ENCODE results near the gene NCL. TPM values are rescaled to one million over a fixed set of nuclear protein-coding genes. Genes with fewer than 3 reads are reported as not detected.

NCL gene
- polyA plus RNA-seq, 1 donor from 2014 or later = 101 TPM

DNA sequence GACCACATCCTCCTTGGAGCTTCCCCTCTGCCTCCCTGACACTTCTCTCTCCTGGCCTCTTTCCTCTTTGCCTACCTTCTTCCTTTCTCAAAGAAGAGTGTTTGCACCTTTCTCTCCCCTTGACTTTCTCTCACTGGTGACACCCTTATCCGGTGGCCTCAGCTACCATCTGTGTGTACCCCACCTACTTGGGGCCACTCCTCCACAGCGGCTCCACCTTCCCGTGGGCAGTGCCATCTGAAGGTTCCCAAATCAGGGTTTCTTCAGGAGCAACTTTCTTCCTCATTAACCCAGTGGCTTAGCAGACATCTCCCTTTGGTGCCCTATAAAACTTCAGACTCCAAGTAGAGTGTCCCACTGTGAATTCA, 5.3 kb upstream of the NCL start:
- no peak for TF ChIP-seq TAF1 (IDR thresholded peaks at IDR 0.05; ENCODE audit: low read depth)
- TF ChIP-seq MXI1 (conservative IDR thresholded peaks at IDR 0.05; ENCODE audit: poor library complexity, severe bottlenecking) = no peak
- TF ChIP-seq POLR2AphosphoS5 (IDR thresholded peaks at IDR 0.05) = no peak
- no peak for TF ChIP-seq EZH2 (IDR thresholded peaks at IDR 0.05; ENCODE audit: borderline replicate concordance, insufficient read depth, low read length, poor library complexity, severe bottlenecking)
- no peak for TF ChIP-seq EP300 (conservative IDR thresholded peaks at IDR 0.05; ENCODE audit: poor library complexity, severe bottlenecking)
- TF ChIP-seq, protein P1, sequence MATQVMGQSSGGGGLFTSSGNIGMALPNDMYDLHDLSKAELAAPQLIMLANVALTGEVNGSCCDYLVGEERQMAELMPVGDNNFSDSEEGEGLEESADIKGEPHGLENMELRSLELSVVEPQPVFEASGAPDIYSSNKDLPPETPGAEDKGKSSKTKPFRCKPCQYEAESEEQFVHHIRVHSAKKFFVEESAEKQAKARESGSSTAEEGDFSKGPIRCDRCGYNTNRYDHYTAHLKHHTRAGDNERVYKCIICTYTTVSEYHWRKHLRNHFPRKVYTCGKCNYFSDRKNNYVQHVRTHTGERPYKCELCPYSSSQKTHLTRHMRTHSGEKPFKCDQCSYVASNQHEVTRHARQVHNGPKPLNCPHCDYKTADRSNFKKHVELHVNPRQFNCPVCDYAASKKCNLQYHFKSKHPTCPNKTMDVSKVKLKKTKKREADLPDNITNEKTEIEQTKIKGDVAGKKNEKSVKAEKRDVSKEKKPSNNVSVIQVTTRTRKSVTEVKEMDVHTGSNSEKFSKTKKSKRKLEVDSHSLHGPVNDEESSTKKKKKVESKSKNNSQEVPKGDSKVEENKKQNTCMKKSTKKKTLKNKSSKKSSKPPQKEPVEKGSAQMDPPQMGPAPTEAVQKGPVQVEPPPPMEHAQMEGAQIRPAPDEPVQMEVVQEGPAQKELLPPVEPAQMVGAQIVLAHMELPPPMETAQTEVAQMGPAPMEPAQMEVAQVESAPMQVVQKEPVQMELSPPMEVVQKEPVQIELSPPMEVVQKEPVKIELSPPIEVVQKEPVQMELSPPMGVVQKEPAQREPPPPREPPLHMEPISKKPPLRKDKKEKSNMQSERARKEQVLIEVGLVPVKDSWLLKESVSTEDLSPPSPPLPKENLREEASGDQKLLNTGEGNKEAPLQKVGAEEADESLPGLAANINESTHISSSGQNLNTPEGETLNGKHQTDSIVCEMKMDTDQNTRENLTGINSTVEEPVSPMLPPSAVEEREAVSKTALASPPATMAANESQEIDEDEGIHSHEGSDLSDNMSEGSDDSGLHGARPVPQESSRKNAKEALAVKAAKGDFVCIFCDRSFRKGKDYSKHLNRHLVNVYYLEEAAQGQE (IDR thresholded peaks at IDR 0.05; ENCODE audit: borderline replicate concordance) = no peak
- no peak for TF ChIP-seq RAD21 (conservative IDR thresholded peaks at IDR 0.05)
- TF ChIP-seq, protein P2, sequence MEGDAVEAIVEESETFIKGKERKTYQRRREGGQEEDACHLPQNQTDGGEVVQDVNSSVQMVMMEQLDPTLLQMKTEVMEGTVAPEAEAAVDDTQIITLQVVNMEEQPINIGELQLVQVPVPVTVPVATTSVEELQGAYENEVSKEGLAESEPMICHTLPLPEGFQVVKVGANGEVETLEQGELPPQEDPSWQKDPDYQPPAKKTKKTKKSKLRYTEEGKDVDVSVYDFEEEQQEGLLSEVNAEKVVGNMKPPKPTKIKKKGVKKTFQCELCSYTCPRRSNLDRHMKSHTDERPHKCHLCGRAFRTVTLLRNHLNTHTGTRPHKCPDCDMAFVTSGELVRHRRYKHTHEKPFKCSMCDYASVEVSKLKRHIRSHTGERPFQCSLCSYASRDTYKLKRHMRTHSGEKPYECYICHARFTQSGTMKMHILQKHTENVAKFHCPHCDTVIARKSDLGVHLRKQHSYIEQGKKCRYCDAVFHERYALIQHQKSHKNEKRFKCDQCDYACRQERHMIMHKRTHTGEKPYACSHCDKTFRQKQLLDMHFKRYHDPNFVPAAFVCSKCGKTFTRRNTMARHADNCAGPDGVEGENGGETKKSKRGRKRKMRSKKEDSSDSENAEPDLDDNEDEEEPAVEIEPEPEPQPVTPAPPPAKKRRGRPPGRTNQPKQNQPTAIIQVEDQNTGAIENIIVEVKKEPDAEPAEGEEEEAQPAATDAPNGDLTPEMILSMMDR (IDR thresholded peaks at IDR 0.05; ENCODE audit: poor library complexity, severe bottlenecking) = no peak
- TF ChIP-seq SMC3 (conservative IDR thresholded peaks at IDR 0.05; ENCODE audit: poor library complexity) = no peak
- Histone ChIP-seq H3K27me3 (ENCODE audit: insufficient read depth, low read depth, low read length) (no peaks in the 10 kb centered on the region), H3K27ac (ENCODE audit: low read length) (no peak overlapping the region), H3K4me3 (ENCODE audit: low read length) (no peak overlapping the region), H3F3A (ENCODE audit: insufficient read depth, low read length, poor library complexity, severe bottlenecking) (no peaks in the 10 kb centered on the region), H3K4me2 (ENCODE audit: low read length) (no peak overlapping the region), H3K9me2 (ENCODE audit: insufficient read depth, low read length) (no peaks in the 10 kb centered on the region), H3K36me3 (ENCODE audit: insufficient read depth, low read length) (no peaks in the 10 kb centered on the region), H2AFZ (ENCODE audit: low read depth, low read length) (no peak overlapping the region), H3K9me3 (ENCODE audit: low read length) (no peaks in the 10 kb centered on the region), H4K20me1 (ENCODE audit: insufficient read depth) (no peaks in the 10 kb centered on the region), H3K9ac (ENCODE audit: low read length) (no peak overlapping the region), H3K79me2 (replicated peaks; ENCODE audit: insufficient read depth, low read length) (no peaks in the 10 kb centered on the region)

GRCh38 chr2:231467613-231468530, 3.6 kb upstream of the NCL start:
- Histone ChIP-seq H3F3A (ENCODE audit: insufficient read depth, low read length, poor library complexity, severe bottlenecking) (no peaks in the 10 kb centered on the region), H3K79me2 (replicated peaks; ENCODE audit: insufficient read depth, low read length) (peaks cover 9% of the 10 kb centered on the region), H3K9me2 (ENCODE audit: insufficient read depth, low read length) (no peaks in the 10 kb centered on the region), H2AFZ (ENCODE audit: low read depth, low read length) (no peak overlapping the region), H3K36me3 (ENCODE audit: insufficient read depth, low read length) (no peaks in the 10 kb centered on the region), H3K4me3 (ENCODE audit: low read length) (no peak overlapping the region), H4K20me1 (ENCODE audit: insufficient read depth) (peaks cover 12% of the 10 kb centered on the region), H3K4me2 (ENCODE audit: low read length) (no peak overlapping the region), H3K27ac (ENCODE audit: low read length) (no peak overlapping the region), H3K9me3 (ENCODE audit: low read length) (no peaks in the 10 kb centered on the region), H3K27me3 (ENCODE audit: insufficient read depth, low read depth, low read length) (no peaks in the 10 kb centered on the region), H3K9ac (ENCODE audit: low read length) (no peak overlapping the region)
- TF ChIP-seq EZH2 (IDR thresholded peaks at IDR 0.05; ENCODE audit: borderline replicate concordance, insufficient read depth, low read length, poor library complexity, severe bottlenecking) = no peak
- TF ChIP-seq, protein P1 (IDR thresholded peaks at IDR 0.05; ENCODE audit: borderline replicate concordance) = no peak
- TF ChIP-seq, protein P2 (IDR thresholded peaks at IDR 0.05; ENCODE audit: poor library complexity, severe bottlenecking) = no peak
- no peak for TF ChIP-seq RAD21 (conservative IDR thresholded peaks at IDR 0.05)
- no peak for TF ChIP-seq POLR2AphosphoS5 (IDR thresholded peaks at IDR 0.05)
- no peak for TF ChIP-seq EP300 (conservative IDR thresholded peaks at IDR 0.05; ENCODE audit: poor library complexity, severe bottlenecking)
- no peak for TF ChIP-seq SMC3 (conservative IDR thresholded peaks at IDR 0.05; ENCODE audit: poor library complexity)
- TF ChIP-seq TAF1 (IDR thresholded peaks at IDR 0.05; ENCODE audit: low read depth) = no peak
- no peak for TF ChIP-seq MXI1 (conservative IDR thresholded peaks at IDR 0.05; ENCODE audit: poor library complexity, severe bottlenecking)

Measured in neural cell (in vitro differentiated cells).